Esophagus squamous epithelium (tissue), 4 donors: Measurements from ENCODE around the gene STX10.

ENCODE experiments used
- POLR2A ChIP-seq, 4 donors: fragments of 450-650 bp; IDR thresholded peaks; one replicate each; pipeline ENCODE4 v1.6.1; 2017; ENCODE audit warnings: antibody characterized with exemption in 4 of 4, mild to moderate bottlenecking in 4 of 4, moderate library complexity in 3 of 4
- TF ChIP-seq, protein P1 (sequence below), 6 experiments: fragments of 450-650 bp in 4 of 6; fragments of 200-600 bp in 2 of 6; sonication (generic) in 2 of 6; IDR thresholded peaks; one replicate each; pipeline ENCODE4 v1.5.1; 2016 to 2019; ENCODE audit warnings: antibody characterized with exemption in 6 of 6, mild to moderate bottlenecking in 4 of 6, moderate library complexity in 4 of 6

DNA sequence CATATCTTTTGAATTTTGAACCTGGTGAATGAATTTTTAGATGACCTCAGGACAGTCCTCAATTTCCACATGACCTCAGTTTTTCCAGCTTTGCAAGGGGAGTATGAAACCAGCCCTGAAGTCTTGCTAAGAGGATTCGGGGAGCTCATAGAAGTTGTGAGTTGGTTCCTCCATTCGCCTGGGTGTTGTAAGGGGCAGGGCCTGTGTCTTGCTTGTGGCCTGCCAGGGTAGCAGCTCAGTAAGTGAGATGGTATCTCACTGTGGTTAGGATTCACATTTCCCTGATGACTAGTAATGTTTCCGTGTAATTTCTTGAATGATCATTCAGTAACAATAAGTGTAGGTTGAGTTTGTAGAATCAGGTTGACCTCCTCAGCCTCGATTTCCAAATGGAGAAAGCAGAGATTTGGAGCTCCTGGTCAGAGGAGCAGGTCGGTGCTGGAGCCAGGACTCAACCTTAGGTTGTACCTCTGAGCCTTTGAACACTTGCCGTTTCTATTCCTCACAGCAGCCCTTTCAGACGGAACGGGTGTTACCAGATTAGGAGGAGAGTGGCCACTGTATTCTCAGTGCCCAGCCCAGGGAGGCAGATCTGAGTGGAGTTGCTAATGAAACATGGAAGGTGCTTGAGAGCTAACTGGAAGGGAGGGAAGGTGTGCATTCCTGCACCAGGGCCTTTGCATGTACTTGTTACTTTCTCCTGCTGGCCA, 17.5 kb downstream of the STX10 start:
- TF ChIP-seq, protein P1, sequence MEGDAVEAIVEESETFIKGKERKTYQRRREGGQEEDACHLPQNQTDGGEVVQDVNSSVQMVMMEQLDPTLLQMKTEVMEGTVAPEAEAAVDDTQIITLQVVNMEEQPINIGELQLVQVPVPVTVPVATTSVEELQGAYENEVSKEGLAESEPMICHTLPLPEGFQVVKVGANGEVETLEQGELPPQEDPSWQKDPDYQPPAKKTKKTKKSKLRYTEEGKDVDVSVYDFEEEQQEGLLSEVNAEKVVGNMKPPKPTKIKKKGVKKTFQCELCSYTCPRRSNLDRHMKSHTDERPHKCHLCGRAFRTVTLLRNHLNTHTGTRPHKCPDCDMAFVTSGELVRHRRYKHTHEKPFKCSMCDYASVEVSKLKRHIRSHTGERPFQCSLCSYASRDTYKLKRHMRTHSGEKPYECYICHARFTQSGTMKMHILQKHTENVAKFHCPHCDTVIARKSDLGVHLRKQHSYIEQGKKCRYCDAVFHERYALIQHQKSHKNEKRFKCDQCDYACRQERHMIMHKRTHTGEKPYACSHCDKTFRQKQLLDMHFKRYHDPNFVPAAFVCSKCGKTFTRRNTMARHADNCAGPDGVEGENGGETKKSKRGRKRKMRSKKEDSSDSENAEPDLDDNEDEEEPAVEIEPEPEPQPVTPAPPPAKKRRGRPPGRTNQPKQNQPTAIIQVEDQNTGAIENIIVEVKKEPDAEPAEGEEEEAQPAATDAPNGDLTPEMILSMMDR (IDR thresholded peaks at IDR 0.05), result no peak
- TF ChIP-seq POLR2A (IDR thresholded peaks at IDR 0.05), result no peak
